ENCODE data around the gene TMTC1.

DNA sequence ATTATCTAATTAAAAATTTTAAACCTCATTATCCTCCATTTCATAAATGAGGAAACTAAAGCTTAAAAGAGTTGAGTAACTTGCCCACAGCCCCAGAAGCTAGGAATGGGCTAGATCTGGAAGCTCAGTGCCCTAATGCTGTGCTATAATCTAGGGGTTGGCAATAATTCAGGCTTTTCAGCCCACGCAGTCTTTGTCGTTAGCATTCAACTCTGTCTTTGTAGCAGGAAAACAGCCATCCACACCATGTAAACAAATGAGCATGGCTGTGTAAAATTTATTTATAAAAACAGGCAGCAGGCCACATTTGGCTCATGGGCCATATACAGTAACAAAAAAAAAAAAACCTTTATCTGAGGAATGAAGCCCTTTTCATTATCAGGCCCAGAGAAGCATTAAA lies 193.9 kb downstream of the TMTC1 start:
- TF ChIP-seq, protein P1, sequence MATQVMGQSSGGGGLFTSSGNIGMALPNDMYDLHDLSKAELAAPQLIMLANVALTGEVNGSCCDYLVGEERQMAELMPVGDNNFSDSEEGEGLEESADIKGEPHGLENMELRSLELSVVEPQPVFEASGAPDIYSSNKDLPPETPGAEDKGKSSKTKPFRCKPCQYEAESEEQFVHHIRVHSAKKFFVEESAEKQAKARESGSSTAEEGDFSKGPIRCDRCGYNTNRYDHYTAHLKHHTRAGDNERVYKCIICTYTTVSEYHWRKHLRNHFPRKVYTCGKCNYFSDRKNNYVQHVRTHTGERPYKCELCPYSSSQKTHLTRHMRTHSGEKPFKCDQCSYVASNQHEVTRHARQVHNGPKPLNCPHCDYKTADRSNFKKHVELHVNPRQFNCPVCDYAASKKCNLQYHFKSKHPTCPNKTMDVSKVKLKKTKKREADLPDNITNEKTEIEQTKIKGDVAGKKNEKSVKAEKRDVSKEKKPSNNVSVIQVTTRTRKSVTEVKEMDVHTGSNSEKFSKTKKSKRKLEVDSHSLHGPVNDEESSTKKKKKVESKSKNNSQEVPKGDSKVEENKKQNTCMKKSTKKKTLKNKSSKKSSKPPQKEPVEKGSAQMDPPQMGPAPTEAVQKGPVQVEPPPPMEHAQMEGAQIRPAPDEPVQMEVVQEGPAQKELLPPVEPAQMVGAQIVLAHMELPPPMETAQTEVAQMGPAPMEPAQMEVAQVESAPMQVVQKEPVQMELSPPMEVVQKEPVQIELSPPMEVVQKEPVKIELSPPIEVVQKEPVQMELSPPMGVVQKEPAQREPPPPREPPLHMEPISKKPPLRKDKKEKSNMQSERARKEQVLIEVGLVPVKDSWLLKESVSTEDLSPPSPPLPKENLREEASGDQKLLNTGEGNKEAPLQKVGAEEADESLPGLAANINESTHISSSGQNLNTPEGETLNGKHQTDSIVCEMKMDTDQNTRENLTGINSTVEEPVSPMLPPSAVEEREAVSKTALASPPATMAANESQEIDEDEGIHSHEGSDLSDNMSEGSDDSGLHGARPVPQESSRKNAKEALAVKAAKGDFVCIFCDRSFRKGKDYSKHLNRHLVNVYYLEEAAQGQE (IDR thresholded peaks at IDR 0.05; ENCODE audit: insufficient read depth in 1 of 2, low read depth in 2 of 2, low read length in 2 of 2), result no peak
- TF ChIP-seq POLR2AphosphoS5 (IDR thresholded peaks at IDR 0.05; ENCODE audit: low read depth, low read length) (no peak), TAF1 (IDR thresholded peaks at IDR 0.05; ENCODE audit: borderline replicate concordance, insufficient read depth, low read length) (no peak)
